Esophagus squamous epithelium (tissue), 4 donors: ENCODE results near the gene ZNF597.

Source experiments
- CTCF ChIP-seq, 6 experiments: fragments of 450-650 bp in 4 of 6; fragments of 200-600 bp in 2 of 6; sonication (generic) in 2 of 6; IDR thresholded peaks; one replicate each; pipeline ENCODE4 v1.5.1; 2016 to 2019; ENCODE audit warnings: antibody characterized with exemption in 6 of 6, mild to moderate bottlenecking in 4 of 6, moderate library complexity in 4 of 6
- POLR2A ChIP-seq, 4 donors: fragments of 450-650 bp; IDR thresholded peaks; one replicate each; pipeline ENCODE4 v1.6.1; 2017; ENCODE audit warnings: antibody characterized with exemption in 4 of 4, mild to moderate bottlenecking in 4 of 4, moderate library complexity in 3 of 4

DNA sequence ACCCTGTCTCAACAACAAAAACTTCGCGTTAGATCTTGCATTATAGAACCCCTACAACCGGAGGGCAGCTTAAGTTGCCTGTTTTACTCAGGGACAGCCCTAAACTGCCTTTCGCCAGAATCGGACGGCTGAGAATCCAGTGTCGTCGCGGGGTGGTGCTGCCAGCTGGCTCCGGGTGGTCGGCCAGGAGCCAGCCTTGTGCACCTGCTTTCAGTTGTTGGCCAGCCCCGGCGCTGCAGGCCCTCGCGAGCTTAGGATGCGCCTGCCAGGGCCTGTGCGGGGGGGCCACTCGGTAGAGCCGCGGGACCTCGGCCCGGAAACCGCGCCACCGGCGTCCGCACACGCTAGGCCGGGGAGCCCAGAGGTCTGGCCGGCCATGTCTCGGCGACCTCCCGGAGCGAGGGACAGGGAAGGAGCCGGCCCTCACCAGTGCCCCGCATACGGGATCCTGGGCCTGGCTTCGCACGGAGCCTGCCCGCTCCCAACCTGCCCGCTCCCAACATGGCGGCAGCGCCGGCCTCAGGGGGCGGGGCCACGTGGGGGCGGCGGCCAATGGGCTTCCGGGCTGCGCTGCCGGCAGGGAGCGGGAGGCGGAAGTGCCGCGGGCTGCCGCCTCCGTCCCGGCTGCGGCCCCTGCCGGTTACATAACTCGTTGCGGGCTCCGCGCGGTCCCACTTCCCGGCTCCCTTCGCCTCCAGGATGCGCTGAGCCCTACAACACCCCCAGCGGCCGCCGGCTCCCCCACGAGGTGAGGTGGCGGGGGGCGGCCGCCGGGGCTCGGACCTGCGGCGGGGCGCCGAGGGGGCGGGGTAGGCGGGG lies 14.3 kb upstream of the ZNF597 start:
- TF ChIP-seq CTCF (IDR thresholded peaks at IDR 0.05), result peak; percentile 25 to 67 (median 52)
- TF ChIP-seq POLR2A (IDR thresholded peaks at IDR 0.05), result peak in 2 of 4 donors; percentile 57 to 63
